K562 (cell line): ENCODE data around the gene PBX2. TPM values are rescaled to one million over a fixed set of nuclear protein-coding genes. Genes with fewer than 3 reads are reported as not detected.

Source experiments
- BRF1 ChIP-seq: IDR thresholded peaks from 3 replicates; pipeline ENCODE4 v1.6.1; 2011; ENCODE audit warnings: borderline replicate concordance, mild to moderate bottlenecking; ENCODE audit not compliant: insufficient read length; ENCODE audit errors: extremely low read depth
- CHD1 ChIP-seq: fragments of 200-600 bp; sonication (generic); IDR thresholded peaks from one replicate; pipeline ENCODE4 v1.6.1; 2012; ENCODE audit warnings: mild to moderate bottlenecking, moderate library complexity, low read length, inconsistent platforms
- ELF1 ChIP-seq: fragments of 200-800 bp; sonication (Bioruptor generic); IDR thresholded peaks from 2 replicates; pipeline ENCODE4 v1.6.1; 2016; ENCODE audit warnings: missing genetic modification characterization, missing compliant biosample characterization
- FOXO4 ChIP-seq: fragments of 450-650 bp; formaldehyde crosslinking; IDR thresholded peaks from 2 replicates; pipeline ENCODE4 v1.4.0; 2020; ENCODE audit warnings: mild to moderate bottlenecking, moderate library complexity
- GABPB1 ChIP-seq: sonication (generic); formaldehyde crosslinking; IDR thresholded peaks from 2 replicates; pipeline ENCODE4 v1.8.0; 2022; ENCODE audit warnings: mild to moderate bottlenecking, missing genetic modification reagents
- HDAC6 ChIP-seq: IDR thresholded peaks from 2 replicates; pipeline ENCODE4 v1.6.1; 2012; ENCODE audit warnings: low read depth, mild to moderate bottlenecking, control low read depth, inconsistent platforms, low read length, moderate library complexity
- HNRNPL ChIP-seq: fragments of 200-400 bp; formaldehyde crosslinking; IDR thresholded peaks from 2 replicates; pipeline ENCODE4 v1.6.1; 2017; ENCODE audit warnings: low read depth, mild to moderate bottlenecking, low read length
- MAFG ChIP-seq: fragments of 450-650 bp; conservative IDR thresholded peaks from 2 replicates; pipeline ENCODE4 v1.6.1; 2016; ENCODE audit warnings: missing genetic modification characterization, missing compliant biosample characterization
- MEIS2 ChIP-seq: fragments of 450-650 bp; IDR thresholded peaks from 2 replicates; pipeline ENCODE4 v1.6.1; 2014; ENCODE audit warnings: mild to moderate bottlenecking; ENCODE audit not compliant: partially characterized antibody
- MTA3 ChIP-seq: fragments of 450-650 bp; formaldehyde crosslinking; IDR thresholded peaks from 2 replicates; pipeline ENCODE4 v1.6.1; 2017; ENCODE audit warnings: mild to moderate bottlenecking, borderline replicate concordance
- OTX1 ChIP-seq: fragments of 450-650 bp; formaldehyde crosslinking; IDR thresholded peaks from 2 replicates; pipeline ENCODE4 v1.4.0; 2022; ENCODE audit warnings: mild to moderate bottlenecking
- PHB ChIP-seq: fragments of 250-450 bp; sonication (Bioruptor Pico); IDR thresholded peaks from 2 replicates; pipeline ENCODE4 v1.5.0; 2021
- RBFOX2 ChIP-seq: fragments of 200-400 bp; formaldehyde crosslinking; IDR thresholded peaks from 2 replicates; pipeline ENCODE4 v1.6.1; 2017; ENCODE audit warnings: low read depth, mild to moderate bottlenecking, low read length, moderate library complexity
- RCOR1 ChIP-seq, 2 experiments: IDR thresholded peaks; 2 replicates each; pipeline ENCODE4 v1.6.1; 2012; ENCODE audit warnings: low read depth in 2 of 2, low read length in 2 of 2, borderline replicate concordance in 1 of 2, improper control_type of control experiment in 1 of 2
- ZBTB17 ChIP-seq: fragments of 450-650 bp; formaldehyde crosslinking; IDR thresholded peaks from 2 replicates; pipeline ENCODE4 v1.4.0; 2020; ENCODE audit warnings: mild to moderate bottlenecking
- ZMIZ1 ChIP-seq, 2 experiments: fragments of 150-350 bp in 1 of 2; IDR thresholded peaks; 2 replicates each; pipeline ENCODE4 v1.6.1; 2012 to 2016; ENCODE audit warnings: low read depth in 2 of 2, low read length in 2 of 2, mild to moderate bottlenecking in 1 of 2, moderate library complexity in 1 of 2
- polyA plus RNA-seq, 8 experiments: library from polyadenylated mRNA; depleted of rRNA in 4 of 8; stranded (reverse) in 5 of 8; unstranded in 3 of 8; fragments of >200 nt; fragmentation: Nextera tagmentation in 2 of 8; fragmentation: Illumina TruSeq in 1 of 8; extraction: Ambion mirVana in 2 of 8; extraction: Trizol in 1 of 8; gene quantifications; 2 replicates each; pipeline versions ENCODE4 v1.2.1 to v1.2.3, GENCODE V29; 2011 to 2014; ENCODE audit warnings: inconsistent platforms in 1 of 8, missing spikeins in 1 of 8
- total RNA-seq, 7 experiments: library from RNA; depleted of rRNA in 6 of 7; stranded (reverse); fragments of >200 nt in 6 of 7; fragmentation: Illumina TruSeq in 2 of 7; extraction: Trizol in 2 of 7; gene quantifications; 2 replicates each; pipeline versions ENCODE4 v1.2.1 to v1.2.3, GENCODE V29; 2011 to 2021; ENCODE audit warnings: low replicate concordance in 1 of 7
- TF ChIP-seq, protein P1 (sequence below): sonication (generic); formaldehyde crosslinking; IDR thresholded peaks from 2 replicates; pipeline ENCODE4 v1.9.0; 2022; ENCODE audit warnings: mild to moderate bottlenecking, missing genetic modification reagents
- TF ChIP-seq, protein P2 (sequence below), 3 experiments: fragments of 200-800 bp in 1 of 3; fragments of 250-450 bp in 1 of 3; fragments of 450-650 bp in 1 of 3; sonication (Bioruptor Pico) in 1 of 3; sonication (Bioruptor generic) in 1 of 3; formaldehyde crosslinking in 1 of 3; IDR thresholded peaks; 2 replicates each; pipeline versions ENCODE4 v1.6.1 to v1.8.0; 2016 to 2022; ENCODE audit warnings: mild to moderate bottlenecking in 2 of 3, missing genetic modification characterization in 2 of 3, missing compliant biosample characterization in 1 of 3, moderate library complexity in 1 of 3

The PBX2 gene
- total and polyA plus RNA-seq, 9 of the 15 experiments (the other 6 are each of a cell fraction or from before 2014, with no cell fraction given), result 1.9 to 134 (median 62.5) TPM

GRCh38 chr6:32195902-32196681, 6.1 kb upstream of the PBX2 start (continued):
- TF ChIP-seq, protein P1, sequence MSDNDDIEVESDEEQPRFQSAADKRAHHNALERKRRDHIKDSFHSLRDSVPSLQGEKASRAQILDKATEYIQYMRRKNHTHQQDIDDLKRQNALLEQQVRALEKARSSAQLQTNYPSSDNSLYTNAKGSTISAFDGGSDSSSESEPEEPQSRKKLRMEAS (CRISPR knock-in tag), result peak; percentile 95
- TF ChIP-seq ZBTB17 (peak; percentile 61), MAFG (peak; percentile 82), OTX1 (CRISPR knock-in tag) (peak; percentile 64), FOXO4 (peak; percentile 84; the same call in 1 of the 2 replicates), ZMIZ1 (IDR thresholded peaks at IDR 0.05; ENCODE audit: low read depth in 2 of 2, low read length in 2 of 2) (no peak), HNRNPL (0 out of 2 replicates have a peak, but pooled peaks have one; percentile 58), BRF1 (no peak), MEIS2 (peak; percentile 1), CHD1 (peak; percentile 86), HDAC6 (no peak), RBFOX2 (peak; percentile 99), GABPB1 (peak; percentile 83), MTA3 (peak; percentile 90; the same call in 1 of the 2 replicates), PHB (CRISPR knock-in tag) (peak; percentile 74; the same call in 1 of the 2 replicates), RCOR1 (IDR thresholded peaks at IDR 0.05; ENCODE audit: borderline replicate concordance in 1 of 2, low read depth in 2 of 2, low read length in 2 of 2) (peak in 1 of 2 experiments; percentile 1; a peak in 2 of 4 replicates), ELF1 (tag) (peak; percentile 74; the same call in 1 of the 2 replicates)
- TF ChIP-seq, protein P2, sequence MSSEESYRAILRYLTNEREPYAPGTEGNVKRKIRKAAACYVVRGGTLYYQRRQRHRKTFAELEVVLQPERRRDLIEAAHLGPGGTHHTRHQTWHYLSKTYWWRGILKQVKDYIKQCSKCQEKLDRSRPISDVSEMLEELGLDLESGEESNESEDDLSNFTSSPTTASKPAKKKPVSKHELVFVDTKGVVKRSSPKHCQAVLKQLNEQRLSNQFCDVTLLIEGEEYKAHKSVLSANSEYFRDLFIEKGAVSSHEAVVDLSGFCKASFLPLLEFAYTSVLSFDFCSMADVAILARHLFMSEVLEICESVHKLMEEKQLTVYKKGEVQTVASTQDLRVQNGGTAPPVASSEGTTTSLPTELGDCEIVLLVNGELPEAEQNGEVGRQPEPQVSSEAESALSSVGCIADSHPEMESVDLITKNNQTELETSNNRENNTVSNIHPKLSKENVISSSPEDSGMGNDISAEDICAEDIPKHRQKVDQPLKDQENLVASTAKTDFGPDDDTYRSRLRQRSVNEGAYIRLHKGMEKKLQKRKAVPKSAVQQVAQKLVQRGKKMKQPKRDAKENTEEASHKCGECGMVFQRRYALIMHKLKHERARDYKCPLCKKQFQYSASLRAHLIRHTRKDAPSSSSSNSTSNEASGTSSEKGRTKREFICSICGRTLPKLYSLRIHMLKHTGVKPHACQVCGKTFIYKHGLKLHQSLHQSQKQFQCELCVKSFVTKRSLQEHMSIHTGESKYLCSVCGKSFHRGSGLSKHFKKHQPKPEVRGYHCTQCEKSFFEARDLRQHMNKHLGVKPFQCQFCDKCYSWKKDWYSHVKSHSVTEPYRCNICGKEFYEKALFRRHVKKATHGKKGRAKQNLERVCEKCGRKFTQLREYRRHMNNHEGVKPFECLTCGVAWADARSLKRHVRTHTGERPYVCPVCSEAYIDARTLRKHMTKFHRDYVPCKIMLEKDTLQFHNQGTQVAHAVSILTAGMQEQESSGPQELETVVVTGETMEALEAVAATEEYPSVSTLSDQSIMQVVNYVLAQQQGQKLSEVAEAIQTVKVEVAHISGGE (CRISPR knock-in tag; IDR thresholded peaks at IDR 0.05), result peak in 1 of 3 experiments; percentile 79; a peak in 3 of 6 replicates
